ENCODE measurements around the gene HAUS2. TPM values are rescaled to one million over a fixed set of nuclear protein-coding genes. Genes with fewer than 3 reads are reported as not detected.
A peak's percentile ranks its signal among the peaks of the same experiment; 100 is the strongest.

HAUS2 gene
- total RNA-seq, 1 donor from 2014 or later, result 23.2 TPM

- Mint-ChIP-seq H3K4me3 (no peak overlapping the region), H3K27me3 (peaks cover 50% of the 10 kb centered on the region), H3K27ac (no peak overlapping the region), H3K4me1 (ENCODE audit: unreplicated experiment) (peaks cover 26% of the 10 kb centered on the region), H3K36me3 (no peaks in the 10 kb centered on the region), H3K9me3 (no peaks in the 10 kb centered on the region)
- DNase-seq (ENCODE audit: extremely low spot score, unreplicated experiment), result no peak
- no peak for TF ChIP-seq CTCF (conservative IDR thresholded peaks at IDR 0.05)
These were observed 34.1 kb downstream of the HAUS2 start for GRCh38 chr15:42582569-42583375.

- no peak for TF ChIP-seq CTCF (conservative IDR thresholded peaks at IDR 0.05)
- no peak for DNase-seq (ENCODE audit: extremely low spot score, unreplicated experiment)
- Mint-ChIP-seq H3K27me3 (peaks cover 39% of the 10 kb centered on the region), H3K27ac (peak overlapping the region; percentile 9), H3K4me3 (peak overlapping the region; percentile 32), H3K9me3 (no peaks in the 10 kb centered on the region), H3K36me3 (no peaks in the 10 kb centered on the region), H3K4me1 (ENCODE audit: unreplicated experiment) (peaks cover 26% of the 10 kb centered on the region)
These were observed 35.6 kb downstream of the HAUS2 start for GRCh38 chr15:42584031-42584765.

GRCh38 chr15:42590619-42591237 lies 42.1 kb downstream of the HAUS2 start:
- Mint-ChIP-seq H3K27ac (no peak overlapping the region), H3K9me3 (no peaks in the 10 kb centered on the region), H3K4me3 (no peak overlapping the region), H3K36me3 (peaks cover 12% of the 10 kb centered on the region), H3K27me3 (no peaks in the 10 kb centered on the region), H3K4me1 (ENCODE audit: unreplicated experiment) (peaks cover 3% of the 10 kb centered on the region)
- no peak for DNase-seq (ENCODE audit: extremely low spot score, unreplicated experiment)
- no peak for TF ChIP-seq CTCF (conservative IDR thresholded peaks at IDR 0.05)

DNA sequence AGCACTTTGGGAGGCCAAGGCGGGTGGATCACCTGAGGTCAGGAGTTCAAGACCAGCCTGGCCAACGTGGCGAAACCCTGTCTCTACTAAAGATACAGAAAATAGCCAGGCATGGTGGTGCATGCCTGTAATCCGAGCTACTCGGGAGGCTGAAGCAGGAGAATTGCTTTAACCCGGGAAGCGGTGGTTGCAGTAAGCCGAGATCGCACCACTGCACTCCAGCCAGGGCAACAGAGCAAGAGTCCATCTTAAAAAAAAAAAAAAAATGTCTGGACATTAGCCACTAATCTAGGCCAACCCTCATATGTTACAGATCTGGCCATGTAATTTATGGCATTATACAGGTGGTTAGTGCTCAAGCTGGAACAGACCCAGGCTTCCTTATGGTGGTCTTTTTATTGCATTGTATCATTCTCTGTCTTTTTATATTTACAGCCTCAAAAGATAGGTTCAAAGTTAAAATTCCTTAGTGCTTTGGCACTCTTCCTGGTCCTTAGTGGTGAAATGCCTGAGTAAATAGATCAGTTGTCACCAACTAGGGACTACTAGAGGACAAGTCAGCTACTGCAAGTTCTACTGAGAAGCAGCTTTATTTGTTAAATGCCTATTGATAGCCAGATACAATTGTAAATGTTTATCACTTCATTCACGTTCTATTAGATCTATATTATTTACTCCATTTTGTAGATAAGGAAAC lies 42.7 kb downstream of the HAUS2 start:
- no peaks in the 10 kb centered on the region for H3K27me3 Mint-ChIP-seq
- H3K4me1 Mint-ChIP-seq (ENCODE audit: unreplicated experiment), result peaks cover 3% of the 10 kb centered on the region
- H3K36me3 Mint-ChIP-seq, result peaks cover 12% of the 10 kb centered on the region
- TF ChIP-seq CTCF (conservative IDR thresholded peaks at IDR 0.05), result peak; percentile 59
- no peak for DNase-seq (ENCODE audit: extremely low spot score, unreplicated experiment)
- no peak overlapping the region for H3K27ac Mint-ChIP-seq
- no peak overlapping the region for H3K4me3 Mint-ChIP-seq
- no peaks in the 10 kb centered on the region for H3K9me3 Mint-ChIP-seq

GRCh38 chr15:42592716-42593115 lies 44.1 kb downstream of the HAUS2 start:
- H3K36me3 Mint-ChIP-seq, result peaks cover 12% of the 10 kb centered on the region
- H3K27ac Mint-ChIP-seq, result no peak overlapping the region
- DNase-seq (ENCODE audit: extremely low spot score, unreplicated experiment), result no peak
- H3K9me3 Mint-ChIP-seq, result no peaks in the 10 kb centered on the region
- H3K27me3 Mint-ChIP-seq, result no peaks in the 10 kb centered on the region
- peaks cover 3% of the 10 kb centered on the region for H3K4me1 Mint-ChIP-seq (ENCODE audit: unreplicated experiment)
- no peak for TF ChIP-seq CTCF (conservative IDR thresholded peaks at IDR 0.05)
- H3K4me3 Mint-ChIP-seq, result no peak overlapping the region
